ENCODE data around the gene C14orf132. TPM values are rescaled to one million over a fixed set of nuclear protein-coding genes. Genes with fewer than 3 reads are reported as not detected.

Gene C14orf132
- total RNA-seq, 2 donors from 2014 or later, result 1.3 to 2.8 TPM

DNA sequence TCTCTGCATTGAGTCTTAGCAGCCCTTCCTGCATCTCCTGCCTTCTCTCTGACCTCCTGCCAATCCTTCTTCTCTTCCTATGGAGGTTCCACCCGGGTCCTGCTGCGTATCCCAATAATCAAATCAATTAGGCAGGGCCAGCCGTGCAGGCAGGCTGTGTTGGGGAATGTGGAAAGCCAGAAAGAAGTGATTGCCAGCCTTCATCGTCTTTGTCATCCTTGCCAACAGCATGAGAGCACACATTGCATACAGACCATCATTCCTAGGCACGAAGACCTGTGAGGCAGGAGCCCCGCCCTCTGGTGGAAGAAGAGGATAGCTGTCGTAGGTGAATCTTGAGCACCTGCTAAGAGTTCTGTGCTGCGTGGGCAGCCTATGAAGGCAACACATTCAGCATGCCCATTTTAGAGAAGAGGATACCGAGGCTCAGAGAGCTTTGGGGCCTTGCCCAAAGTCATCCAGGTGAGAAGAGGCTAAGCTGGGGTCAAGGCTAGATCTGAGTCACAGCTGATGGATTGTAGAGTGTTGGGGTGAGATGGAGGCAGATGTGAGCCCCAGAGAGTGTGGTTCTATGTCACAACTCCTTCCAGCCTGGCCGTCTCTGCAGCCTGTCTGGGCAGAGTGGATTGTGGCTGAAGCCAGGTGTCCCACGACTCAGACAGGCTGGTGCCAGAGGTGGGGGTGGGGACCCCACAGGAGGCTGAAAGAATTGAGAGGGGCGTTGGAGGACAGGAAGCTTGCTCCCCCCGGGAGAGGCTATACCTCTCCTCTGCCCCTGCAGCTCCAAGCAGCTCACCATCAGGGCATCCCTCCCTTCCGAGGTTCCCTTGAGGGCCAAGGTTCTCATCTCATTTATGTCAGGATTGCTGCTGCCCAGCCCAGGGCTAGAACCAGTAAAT is 12.7 kb downstream of the C14orf132 start:
- peaks cover 6% of the 10 kb centered on the region for H3K27me3 Mint-ChIP-seq
- no peak overlapping the region for H3K27ac Mint-ChIP-seq
- H3K4me3 Mint-ChIP-seq, result no peak overlapping the region
- no peak for ATAC-seq (replicated peaks)
- H3K4me1 Mint-ChIP-seq, result peaks cover 5% of the 10 kb centered on the region
- H3K9me3 Mint-ChIP-seq, result no peaks in the 10 kb centered on the region
- no peaks in the 10 kb centered on the region for H3K36me3 Mint-ChIP-seq (ENCODE audit: low read depth)

DNA sequence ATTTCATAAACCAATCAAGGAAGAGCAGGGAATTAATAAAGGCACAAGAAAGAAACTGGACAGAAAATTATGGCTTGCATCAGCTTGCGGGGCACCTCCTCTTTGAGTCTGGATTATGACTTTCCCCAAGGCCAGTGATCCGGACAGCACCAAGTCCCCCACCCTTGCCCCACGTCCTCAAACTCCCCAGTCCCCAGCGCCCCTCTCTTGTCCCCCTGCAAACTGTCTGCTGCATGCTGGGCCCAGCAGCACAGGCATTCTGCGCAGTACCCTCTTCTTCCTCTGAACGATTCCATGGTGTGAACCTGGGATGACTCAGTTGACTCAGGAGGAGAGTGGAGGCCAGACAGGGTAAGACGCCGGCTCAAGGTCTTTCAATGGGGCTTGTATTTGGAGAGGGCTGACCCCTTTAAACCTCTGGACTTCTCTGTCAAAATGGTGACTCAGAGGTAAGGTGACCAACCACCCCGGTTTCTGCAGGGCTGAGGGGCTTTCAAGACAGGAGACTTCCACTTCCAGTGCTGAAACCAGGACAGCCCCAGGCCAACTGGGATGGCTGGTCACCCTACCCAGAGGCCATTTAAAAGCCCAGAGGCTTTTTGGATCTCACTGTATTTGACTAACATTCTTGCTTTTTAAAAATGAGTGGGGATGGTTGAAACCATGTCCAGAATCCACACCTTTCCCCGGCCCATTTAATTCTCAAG is 13.5 kb downstream of the C14orf132 start:
- ATAC-seq (replicated peaks), result no peak
- H3K36me3 Mint-ChIP-seq (ENCODE audit: low read depth), result no peaks in the 10 kb centered on the region
- H3K4me1 Mint-ChIP-seq, result peaks cover 5% of the 10 kb centered on the region
- H3K9me3 Mint-ChIP-seq, result no peaks in the 10 kb centered on the region
- H3K27me3 Mint-ChIP-seq, result peaks cover 6% of the 10 kb centered on the region
- H3K27ac Mint-ChIP-seq, result no peak overlapping the region
- H3K4me3 Mint-ChIP-seq, result no peak overlapping the region

DNA sequence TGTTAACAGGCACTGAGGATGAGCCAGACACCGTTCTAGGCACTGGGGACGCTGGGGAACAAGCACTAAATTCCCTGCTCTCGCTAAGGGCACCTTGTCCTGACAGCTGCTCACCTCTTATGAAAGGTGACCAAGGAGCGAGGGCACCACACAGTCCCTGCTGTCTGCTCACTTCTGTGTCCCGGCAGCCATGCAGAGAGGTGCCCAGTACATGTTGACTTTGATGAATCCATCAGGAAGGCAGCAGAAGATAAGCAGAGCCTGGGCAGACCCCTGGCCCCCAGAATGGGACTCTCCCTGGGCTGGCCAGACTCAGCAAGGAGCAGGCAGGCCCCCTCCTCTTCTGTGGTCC is 14.1 kb downstream of the C14orf132 start:
- H3K4me1 Mint-ChIP-seq, result peaks cover 5% of the 10 kb centered on the region
- no peak overlapping the region for H3K27ac Mint-ChIP-seq
- no peaks in the 10 kb centered on the region for H3K36me3 Mint-ChIP-seq (ENCODE audit: low read depth)
- ATAC-seq (replicated peaks), result no peak
- H3K27me3 Mint-ChIP-seq, result peaks cover 7% of the 10 kb centered on the region
- no peaks in the 10 kb centered on the region for H3K9me3 Mint-ChIP-seq
- no peak overlapping the region for H3K4me3 Mint-ChIP-seq

DNA sequence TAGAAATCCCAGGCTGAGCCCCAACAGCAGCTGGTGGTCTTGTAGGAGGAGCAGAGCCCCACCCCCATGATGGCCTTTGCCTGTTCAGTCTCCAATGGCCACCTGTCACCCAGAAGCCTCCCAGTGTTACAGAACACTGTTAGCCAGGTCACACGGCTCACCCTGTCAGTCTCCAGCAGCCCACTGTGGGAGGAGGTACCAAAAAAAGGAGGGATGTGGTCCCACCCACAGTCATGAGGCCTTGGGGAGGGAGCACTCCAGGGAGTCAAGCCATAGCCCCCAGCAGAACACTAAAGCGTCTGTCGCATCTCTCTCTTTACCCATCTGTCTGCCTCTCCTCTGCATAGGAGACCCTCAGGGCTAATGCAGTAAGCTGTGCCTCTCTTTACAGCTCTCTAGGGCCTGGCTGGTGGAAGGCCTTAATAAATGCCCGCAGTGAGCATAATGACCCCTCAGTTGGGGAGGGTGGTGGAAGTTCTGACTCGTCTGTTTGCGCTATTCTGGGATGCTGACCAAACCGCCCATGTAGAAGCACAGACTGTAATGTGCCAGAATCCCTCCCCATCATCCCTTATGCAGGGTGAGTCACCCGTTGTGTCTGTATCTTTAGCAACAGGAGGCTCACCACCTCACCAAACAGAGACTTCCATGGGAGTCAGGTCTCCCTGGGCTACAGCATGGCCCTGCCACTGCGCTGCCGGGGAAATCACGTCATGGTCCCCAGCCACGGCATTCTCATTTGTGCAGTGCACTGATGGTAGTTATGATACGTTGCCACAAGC is 14.6 kb downstream of the C14orf132 start:
- Mint-ChIP-seq H3K9me3 (no peaks in the 10 kb centered on the region), H3K27me3 (peaks cover 9% of the 10 kb centered on the region), H3K36me3 (ENCODE audit: low read depth) (no peaks in the 10 kb centered on the region), H3K4me1 (peaks cover 5% of the 10 kb centered on the region), H3K4me3 (no peak overlapping the region), H3K27ac (no peak overlapping the region)
- no peak for ATAC-seq (replicated peaks)

DNA sequence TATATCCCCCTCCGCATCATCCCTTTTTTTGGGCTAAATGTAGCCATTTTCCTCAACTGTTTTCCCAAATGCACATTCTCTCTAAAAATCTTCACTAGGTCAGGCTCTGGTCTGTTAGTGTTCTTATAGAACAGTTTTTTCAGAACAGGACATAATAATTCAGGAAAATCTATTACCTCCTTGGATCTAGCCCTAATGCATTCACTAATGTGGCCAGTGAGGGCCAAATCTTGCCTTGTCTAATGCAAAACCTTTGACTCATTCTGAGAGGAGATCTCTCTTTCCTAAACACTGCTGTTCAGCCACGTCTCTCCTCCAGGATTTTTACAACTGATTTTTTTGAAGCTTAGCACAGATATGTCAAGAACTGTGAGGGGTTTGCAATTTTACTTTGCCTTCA is 15.5 kb downstream of the C14orf132 start:
- Mint-ChIP-seq H3K27me3 (peaks cover 10% of the 10 kb centered on the region), H3K36me3 (ENCODE audit: low read depth) (no peaks in the 10 kb centered on the region), H3K4me3 (no peak overlapping the region), H3K27ac (no peak overlapping the region), H3K4me1 (peaks cover 5% of the 10 kb centered on the region), H3K9me3 (no peaks in the 10 kb centered on the region)
- no peak for ATAC-seq (replicated peaks)

DNA sequence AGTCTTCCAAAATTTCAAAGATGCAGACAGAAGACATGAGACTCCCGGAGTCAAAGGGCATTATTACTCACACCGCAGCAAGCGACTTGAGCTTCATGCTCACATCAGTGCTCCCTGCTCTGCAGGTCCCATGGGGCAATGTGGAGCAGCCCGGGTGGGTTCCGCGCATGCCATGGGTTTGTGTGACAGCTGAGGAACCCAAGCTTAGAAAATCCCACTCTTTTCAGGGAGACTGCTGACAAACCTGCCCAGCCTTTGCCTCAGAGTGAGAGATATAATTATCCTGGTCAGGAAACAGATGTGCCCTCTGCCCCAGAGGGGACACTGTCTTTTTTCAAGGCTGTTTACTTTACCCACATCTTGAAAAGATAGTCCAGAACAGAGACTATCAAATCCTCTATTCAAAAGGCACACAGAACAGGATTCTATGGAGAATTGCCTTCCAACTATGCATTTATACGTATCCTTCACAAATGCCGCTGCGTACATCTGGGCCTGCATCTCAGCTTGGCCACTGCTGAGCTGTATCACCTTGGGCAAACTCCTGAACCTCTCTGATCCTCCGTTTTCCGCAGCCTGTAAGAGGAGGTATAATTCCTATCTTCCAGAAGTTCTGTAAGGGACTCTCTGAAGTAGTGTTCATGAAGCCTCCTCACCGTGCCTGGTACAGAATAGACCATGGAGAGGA is 16.0 kb downstream of the C14orf132 start:
- ATAC-seq (replicated peaks), result no peak
- peaks cover 12% of the 10 kb centered on the region for H3K27me3 Mint-ChIP-seq
- H3K4me3 Mint-ChIP-seq, result no peak overlapping the region
- H3K4me1 Mint-ChIP-seq, result peaks cover 5% of the 10 kb centered on the region
- H3K9me3 Mint-ChIP-seq, result no peaks in the 10 kb centered on the region
- H3K27ac Mint-ChIP-seq, result no peak overlapping the region
- no peaks in the 10 kb centered on the region for H3K36me3 Mint-ChIP-seq (ENCODE audit: low read depth)

DNA sequence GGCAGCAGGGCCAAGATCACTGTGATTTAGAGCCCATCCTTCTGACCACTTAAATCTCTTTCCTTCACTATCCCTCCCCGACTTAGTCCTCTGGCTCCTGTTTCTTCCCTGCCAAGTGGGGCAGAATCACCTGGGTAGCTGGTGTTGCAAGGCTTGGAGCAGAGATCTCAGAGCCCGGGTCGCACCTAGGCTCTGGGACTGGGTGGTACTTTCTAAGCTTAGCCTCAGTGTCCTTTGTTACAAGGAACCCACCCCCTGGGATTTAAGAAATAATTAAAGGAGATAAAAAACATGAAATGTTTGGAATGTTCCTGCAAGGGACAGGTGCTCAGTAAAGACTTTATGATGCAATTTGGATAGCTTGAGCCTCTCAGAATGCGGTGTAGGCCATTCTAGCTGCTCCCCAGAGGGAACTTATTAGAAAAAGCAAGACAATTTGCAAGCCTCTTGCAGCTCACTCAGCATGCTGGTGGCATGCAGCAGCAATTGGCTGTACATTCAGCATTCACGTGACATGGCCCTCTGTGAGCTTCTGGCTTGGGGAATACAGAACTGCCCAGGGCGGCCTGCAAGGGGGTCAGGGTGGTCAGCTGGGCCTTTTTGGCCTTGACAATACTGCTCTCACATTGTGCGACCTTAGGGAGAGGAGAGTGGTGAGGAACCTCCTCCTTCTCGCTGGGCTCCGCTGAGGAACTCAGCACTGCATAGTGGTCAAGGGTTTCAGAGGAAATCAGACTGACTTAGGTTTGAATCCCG is 16.8 kb downstream of the C14orf132 start:
- H3K4me1 Mint-ChIP-seq, result peaks cover 5% of the 10 kb centered on the region
- no peak overlapping the region for H3K27ac Mint-ChIP-seq
- ATAC-seq (replicated peaks), result no peak
- H3K9me3 Mint-ChIP-seq, result no peaks in the 10 kb centered on the region
- H3K4me3 Mint-ChIP-seq, result no peak overlapping the region
- peaks cover 17% of the 10 kb centered on the region for H3K27me3 Mint-ChIP-seq
- no peaks in the 10 kb centered on the region for H3K36me3 Mint-ChIP-seq (ENCODE audit: low read depth)

DNA sequence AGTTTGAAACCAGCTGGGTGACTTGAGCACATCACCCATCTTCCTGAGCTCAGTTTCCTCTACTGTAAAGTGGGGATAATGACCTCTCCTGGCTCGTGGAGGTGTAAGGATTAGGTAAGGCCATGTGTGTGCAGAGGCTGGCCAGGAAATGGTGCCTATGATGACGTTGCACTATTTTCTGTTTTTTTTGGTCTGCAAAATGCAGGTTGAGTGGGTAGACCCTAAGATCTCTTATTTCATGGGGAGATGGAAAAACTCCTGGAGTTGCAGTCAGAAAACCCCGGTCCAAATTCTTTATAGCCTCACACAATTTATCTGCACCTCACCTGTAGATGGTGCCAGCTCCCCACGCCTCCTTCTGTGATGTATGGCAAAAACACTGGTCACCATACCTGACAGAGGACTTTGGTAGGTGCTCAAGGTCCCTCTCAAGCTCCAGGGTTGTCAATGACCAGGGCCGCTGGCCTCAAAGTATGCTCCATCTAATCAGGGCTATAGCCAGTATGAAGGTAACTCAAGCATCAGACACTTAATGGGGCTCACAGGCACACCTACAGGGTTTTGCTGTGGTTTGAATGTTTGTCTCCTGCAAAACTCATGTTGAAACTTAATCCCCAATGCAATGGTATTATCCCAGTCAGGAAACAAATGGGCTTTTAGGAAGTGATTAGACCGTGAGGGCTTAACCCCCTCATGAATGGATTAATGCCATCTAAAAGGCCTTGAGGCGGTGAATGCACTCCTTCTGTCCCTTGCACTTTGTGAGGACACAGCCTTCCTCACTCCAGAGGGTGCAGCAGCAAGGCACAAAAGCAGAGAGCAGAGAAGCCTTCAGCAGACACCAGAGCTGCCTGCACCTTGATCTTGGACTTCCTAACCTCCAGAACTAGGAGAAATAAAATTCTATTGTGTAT is 17.6 kb downstream of the C14orf132 start:
- no peak overlapping the region for H3K27ac Mint-ChIP-seq
- ATAC-seq (replicated peaks), result no peak
- no peaks in the 10 kb centered on the region for H3K36me3 Mint-ChIP-seq (ENCODE audit: low read depth)
- H3K27me3 Mint-ChIP-seq, result peaks cover 16% of the 10 kb centered on the region
- H3K4me1 Mint-ChIP-seq, result peaks cover 2% of the 10 kb centered on the region
- H3K9me3 Mint-ChIP-seq, result no peaks in the 10 kb centered on the region
- H3K4me3 Mint-ChIP-seq, result no peak overlapping the region

DNA sequence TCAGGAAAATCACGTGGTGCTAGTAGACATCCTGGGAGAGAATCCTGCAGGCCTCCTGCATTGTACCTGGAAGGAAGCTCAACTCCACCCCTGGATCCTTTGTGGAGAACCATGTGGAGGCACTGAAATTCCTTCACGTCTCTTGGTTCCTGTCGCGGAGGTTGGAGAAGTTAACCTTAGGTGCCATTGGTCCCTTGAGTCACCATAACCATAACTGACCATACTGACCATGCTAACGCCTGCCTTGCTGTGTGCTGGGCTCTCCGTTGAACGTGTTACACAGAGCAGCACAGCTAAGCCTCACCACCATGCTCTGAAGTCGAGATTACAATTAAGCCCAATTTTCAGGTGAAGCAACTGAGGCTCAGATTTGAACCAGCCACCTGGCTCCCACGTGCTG is 18.6 kb downstream of the C14orf132 start:
- no peaks in the 10 kb centered on the region for H3K4me1 Mint-ChIP-seq
- H3K27ac Mint-ChIP-seq, result no peak overlapping the region
- no peak for ATAC-seq (replicated peaks)
- peaks cover 17% of the 10 kb centered on the region for H3K27me3 Mint-ChIP-seq
- H3K4me3 Mint-ChIP-seq, result no peak overlapping the region
- no peaks in the 10 kb centered on the region for H3K36me3 Mint-ChIP-seq (ENCODE audit: low read depth)
- no peaks in the 10 kb centered on the region for H3K9me3 Mint-ChIP-seq

DNA sequence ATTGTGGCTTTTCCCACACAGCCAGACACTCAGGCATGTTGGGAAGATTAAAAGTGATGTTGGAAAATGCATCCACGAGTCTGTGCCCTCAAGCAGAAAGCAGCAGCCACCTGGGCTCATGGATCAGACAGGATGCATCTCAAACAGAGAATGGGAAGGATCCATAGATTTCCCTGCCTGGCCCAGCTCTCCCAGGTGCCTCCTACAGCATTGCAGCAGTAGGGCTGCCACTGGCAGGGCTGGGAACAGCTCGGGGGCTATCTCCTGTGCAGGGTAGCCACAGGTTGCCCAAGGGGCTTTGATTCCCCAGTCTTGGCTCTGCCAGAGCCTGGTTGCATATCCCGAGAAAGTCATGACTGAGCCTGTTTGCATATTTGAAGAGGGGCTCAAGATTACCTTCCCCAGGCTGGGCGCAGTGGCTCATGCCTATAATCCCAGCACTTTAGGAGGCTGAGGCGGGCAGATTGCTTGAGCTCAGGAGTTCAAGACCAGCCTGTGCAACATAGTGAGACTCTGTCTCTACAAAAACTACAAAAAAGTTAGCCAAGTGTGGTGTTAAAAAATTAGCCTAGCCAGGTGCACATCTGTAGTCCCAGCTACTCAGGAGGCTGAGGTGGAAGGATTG is 19.5 kb downstream of the C14orf132 start:
- Mint-ChIP-seq H3K9me3 (no peaks in the 10 kb centered on the region), H3K4me1 (no peaks in the 10 kb centered on the region), H3K36me3 (ENCODE audit: low read depth) (no peaks in the 10 kb centered on the region), H3K27ac (no peak overlapping the region), H3K27me3 (peaks cover 19% of the 10 kb centered on the region), H3K4me3 (no peak overlapping the region)
- ATAC-seq (replicated peaks), result no peak

DNA sequence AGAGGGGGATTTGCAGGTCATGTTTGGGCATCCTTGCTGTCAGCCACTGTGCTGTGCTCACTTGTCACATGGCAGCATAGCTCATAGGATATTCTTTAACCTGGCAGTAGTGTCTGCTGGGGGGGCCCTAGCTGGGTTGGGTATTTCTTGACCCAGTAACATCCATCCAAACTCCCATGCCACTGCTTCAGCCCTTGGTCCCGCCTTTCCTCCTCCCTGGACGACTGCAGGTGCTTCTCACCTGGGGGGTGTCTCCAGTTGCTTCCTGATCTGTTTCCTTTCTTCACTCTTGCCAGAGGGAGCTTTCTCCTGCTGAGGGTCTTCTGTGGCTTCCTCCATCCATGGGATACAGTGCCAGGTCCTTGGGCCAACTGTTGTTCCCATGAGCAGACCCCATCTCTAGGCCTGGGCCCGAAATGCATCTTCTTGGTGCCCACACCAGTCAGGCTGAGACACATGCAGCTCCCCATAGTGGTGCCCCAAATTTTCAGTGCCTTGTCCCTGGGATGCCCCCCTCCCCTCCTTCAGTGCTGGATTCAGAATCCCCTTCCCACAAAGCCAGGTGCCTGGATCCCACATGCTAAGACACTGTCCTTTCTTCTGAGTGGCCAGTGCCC is 20.5 kb downstream of the C14orf132 start:
- H3K9me3 Mint-ChIP-seq, result no peaks in the 10 kb centered on the region
- no peaks in the 10 kb centered on the region for H3K36me3 Mint-ChIP-seq (ENCODE audit: low read depth)
- peaks cover 19% of the 10 kb centered on the region for H3K27me3 Mint-ChIP-seq
- peaks cover 4% of the 10 kb centered on the region for H3K4me1 Mint-ChIP-seq
- ATAC-seq (replicated peaks), result no peak
- H3K27ac Mint-ChIP-seq, result no peak overlapping the region
- no peak overlapping the region for H3K4me3 Mint-ChIP-seq

DNA sequence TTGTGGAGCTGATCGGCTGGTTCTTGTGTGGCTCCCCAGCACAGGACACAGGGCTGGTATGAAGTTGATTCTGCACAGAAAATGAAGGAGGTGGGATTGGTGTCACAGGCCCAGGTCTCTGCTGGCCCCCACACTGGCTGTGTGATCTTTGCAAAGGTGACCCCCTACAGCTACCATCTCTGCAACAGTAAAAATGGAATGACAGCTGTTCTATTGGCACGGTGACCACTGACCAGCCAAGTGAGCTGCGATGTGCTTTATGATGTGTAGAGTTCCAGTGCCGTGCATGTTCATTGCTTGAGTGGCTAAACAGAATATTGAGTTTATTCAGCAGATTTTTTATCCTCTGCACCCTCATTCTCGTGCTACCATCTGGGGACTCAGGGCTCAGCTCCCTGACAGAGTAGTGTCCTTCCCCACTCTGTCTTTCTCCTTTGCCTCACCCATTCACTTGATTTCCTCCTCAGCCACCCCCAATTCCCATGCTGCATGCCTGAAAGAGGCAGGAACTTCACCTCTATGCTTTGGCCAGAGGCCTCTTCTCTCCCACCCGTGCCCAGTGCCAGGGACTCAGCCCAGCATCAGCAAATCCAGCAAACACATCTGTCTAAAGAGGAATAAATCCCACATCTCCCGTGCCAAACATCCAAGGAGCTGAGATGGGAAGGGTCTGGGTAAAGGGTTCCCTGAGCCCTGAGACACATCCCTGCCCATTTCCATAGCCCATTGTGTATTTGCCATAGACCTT is 21.2 kb downstream of the C14orf132 start:
- no peak for ATAC-seq (replicated peaks)
- Mint-ChIP-seq H3K4me1 (peaks cover 5% of the 10 kb centered on the region), H3K36me3 (ENCODE audit: low read depth) (no peaks in the 10 kb centered on the region), H3K27ac (no peak overlapping the region), H3K4me3 (no peak overlapping the region), H3K9me3 (no peaks in the 10 kb centered on the region), H3K27me3 (peaks cover 23% of the 10 kb centered on the region)

Data from activated T-helper 17 cell treated with anti-CD3 and anti-CD28 coated beads, Interleukin-2, amount 50 U/mL, for 72 hours (primary cell).